PFSK-1 (cell line): Measurements from ENCODE around the gene MT1M.

Experiments used
- POLR2AphosphoS5 ChIP-seq: IDR thresholded peaks from 2 replicates; pipeline ENCODE4 v1.6.1; 2012; ENCODE audit warnings: low read depth, mild to moderate bottlenecking, control low read depth, low read length, moderate library complexity
- REST ChIP-seq, 2 experiments: IDR thresholded peaks; 2 replicates each; pipeline versions ENCODE4 v1.6.1 to v1.8.0; 2011 to 2012; ENCODE audit warnings: low read depth in 2 of 2, low read length in 2 of 2, control low read depth in 1 of 2, inconsistent platforms in 1 of 2, mild to moderate bottlenecking in 1 of 2, moderate library complexity in 1 of 2; ENCODE audit not compliant: insufficient read depth in 1 of 2
- TAF1 ChIP-seq: IDR thresholded peaks from 2 replicates; pipeline ENCODE4 v1.6.1; 2012; ENCODE audit warnings: low read length, control low read depth, borderline replicate concordance; ENCODE audit not compliant: insufficient read depth

- TF ChIP-seq REST (IDR thresholded peaks at IDR 0.05; ENCODE audit: insufficient read depth in 1 of 2, low read depth in 2 of 2, low read length in 2 of 2) (no peak), POLR2AphosphoS5 (no peak), TAF1 (no peak)
Measured at GRCh38 chr16:56614549-56614991, 17.9 kb upstream of the MT1M start.
